Neural cell (in vitro differentiated cells): ENCODE results near the gene FAM216B.
"Not testable (repeated sequence)": the region's sequence is repeated elsewhere in the genome, so short reads cannot be mapped to it uniquely, and the experiment has no call there.

Experiments
- CTCF ChIP-seq: fragments of 450-650 bp; IDR thresholded peaks from 2 replicates; pipeline ENCODE4 v1.5.1; 2014; ENCODE audit warnings: antibody characterized with exemption, mild to moderate bottlenecking, moderate library complexity; ENCODE audit not compliant: poor library complexity, severe bottlenecking
- POLR2AphosphoS5 ChIP-seq: IDR thresholded peaks from 2 replicates; pipeline ENCODE4 v1.6.1; 2012
- RAD21 ChIP-seq: fragments of 450-650 bp; conservative IDR thresholded peaks from 2 replicates; pipeline ENCODE4 v1.6.1; 2014; ENCODE audit warnings: antibody characterized with exemption, mild to moderate bottlenecking, moderate library complexity

GRCh38 chr13:42819687-42820086, 38.3 kb downstream of the FAM216B start:
- TF ChIP-seq RAD21, CTCF, POLR2AphosphoS5: not testable (repeated sequence)
